Neural progenitor cell (in vitro differentiated cells): ENCODE data around the gene CHRNE. TPM values are rescaled to one million over a fixed set of nuclear protein-coding genes. Genes with fewer than 3 reads are reported as not detected.
"Not testable (repeated sequence)": the region's sequence is repeated elsewhere in the genome, so short reads cannot be mapped to it uniquely, and the experiment has no call there.

Experiments used
- DNase-seq: peaks from one replicate; pipeline ENCODE4 v3.0.0-alpha.2; 2016; ENCODE audit warnings: low spot score
- H2AFZ ChIP-seq: fragments of 200-600 bp; sonication (generic); replicated peaks from 2 replicates; pipeline ENCODE4 v1.6.1; 2016; ENCODE audit warnings: antibody characterized with exemption
- H3F3A ChIP-seq: fragments of 200-600 bp; sonication (generic); 2 replicates; pipeline ENCODE4 v1.6.1; 2016; ENCODE audit warnings: antibody characterized with exemption, low read depth
- H3K27ac ChIP-seq: fragments of 200-600 bp; sonication (generic); 2 replicates; pipeline ENCODE4 v1.5.1; 2016; ENCODE audit warnings: mild to moderate bottlenecking
- H3K27me3 ChIP-seq: fragments of 200-600 bp; sonication (generic); 2 replicates; pipeline ENCODE4 v1.6.1; 2016; ENCODE audit warnings: mild to moderate bottlenecking, moderate library complexity
- H3K36me3 ChIP-seq: fragments of 200-600 bp; sonication (generic); 2 replicates; pipeline ENCODE4 v1.5.1; 2016
- H3K4me1 ChIP-seq: fragments of 200-600 bp; sonication (generic); 2 replicates; pipeline ENCODE4 v1.6.1; 2016; ENCODE audit warnings: mixed run types
- H3K4me2 ChIP-seq: fragments of 200-600 bp; sonication (generic); 2 replicates; pipeline ENCODE4 v1.6.1; 2016
- H3K4me3 ChIP-seq: fragments of 200-600 bp; sonication (generic); 2 replicates; pipeline ENCODE4 v1.5.1; 2016
- H3K79me2 ChIP-seq: fragments of 200-600 bp; sonication (generic); 2 replicates; pipeline ENCODE4 v1.6.1; 2016; ENCODE audit warnings: low read depth
- H3K9ac ChIP-seq: fragments of 200-600 bp; sonication (generic); 2 replicates; pipeline ENCODE4 v1.6.1; 2016
- H3K9me3 ChIP-seq: fragments of 200-600 bp; sonication (generic); 2 replicates; pipeline ENCODE4 v1.5.1; 2016; ENCODE audit warnings: low read depth
- H4K20me1 ChIP-seq: fragments of 200-600 bp; sonication (generic); 2 replicates; pipeline ENCODE4 v1.6.1; 2016; ENCODE audit warnings: low read depth
- H3K27ac Mint-ChIP-seq: 3 replicates; pipeline ENCODE4 v1.8.0; 2021; ENCODE audit warnings: mixed read lengths
- H3K27me3 Mint-ChIP-seq: 2 replicates; pipeline ENCODE4 v1.8.0; 2022; ENCODE audit warnings: low read depth, mild to moderate bottlenecking, inconsistent platforms, moderate library complexity, mixed read lengths; ENCODE audit not compliant: insufficient read depth
- H3K36me3 Mint-ChIP-seq: 3 replicates; pipeline ENCODE4 v1.8.0; 2021; ENCODE audit warnings: mixed read lengths
- H3K4me1 Mint-ChIP-seq: 3 replicates; pipeline ENCODE4 v1.8.0; 2021; ENCODE audit warnings: mixed read lengths
- H3K4me3 Mint-ChIP-seq: 3 replicates; pipeline ENCODE4 v1.8.0; 2021; ENCODE audit warnings: mild to moderate bottlenecking, moderate library complexity, mixed read lengths
- H3K9me3 Mint-ChIP-seq: 3 replicates; pipeline ENCODE4 v1.8.0; 2020; ENCODE audit warnings: mixed read lengths
- CTCF ChIP-seq: fragments of 200-600 bp; sonication (generic); IDR thresholded peaks from 2 replicates; pipeline ENCODE4 v1.5.1; 2017; ENCODE audit warnings: antibody characterized with exemption, mild to moderate bottlenecking
- EZH2 ChIP-seq: fragments of 200-600 bp; sonication (generic); IDR thresholded peaks from 2 replicates; pipeline ENCODE4 v1.6.1; 2017; ENCODE audit warnings: antibody characterized with exemption, mild to moderate bottlenecking, moderate library complexity
- EZH2phosphoT487 ChIP-seq: fragments of 200-600 bp; sonication (generic); IDR thresholded peaks from 2 replicates; pipeline ENCODE4 v1.6.1; 2017; ENCODE audit warnings: antibody characterized with exemption
- total RNA-seq: library from RNA; depleted of rRNA; stranded (reverse); fragments of >200 nt; gene quantifications from 2 replicates; pipeline ENCODE4 v1.2.3, GENCODE V29; 2015; ENCODE audit warnings: low replicate concordance

Gene CHRNE
- total RNA-seq, 1 donor from 2014 or later = not detected

GRCh38 chr17:4870855-4871254 lies 32.0 kb downstream of the CHRNE start:
- Mint-ChIP-seq H3K36me3 (peaks cover 2% of the 10 kb centered on the region), H3K27ac (no peak overlapping the region), H3K4me3 (no peak overlapping the region), H3K4me1 (peaks cover 6% of the 10 kb centered on the region), H3K27me3 (peaks cover 2% of the 10 kb centered on the region), H3K9me3 (no peaks in the 10 kb centered on the region)
- Histone ChIP-seq H3K4me3 (no peak overlapping the region), H4K20me1 (peaks cover 2% of the 10 kb centered on the region), H3K4me2 (no peak overlapping the region), H2AFZ (no peak overlapping the region), H3K36me3 (no peaks in the 10 kb centered on the region), H3K27ac (no peak overlapping the region), H3K9me3 (no peaks in the 10 kb centered on the region), H3K9ac (no peak overlapping the region), H3K79me2 (no peaks in the 10 kb centered on the region), H3F3A (no peaks in the 10 kb centered on the region), H3K4me1 (no peaks in the 10 kb centered on the region), H3K27me3 (no peaks in the 10 kb centered on the region)
- DNase-seq = no peak
- TF ChIP-seq EZH2 (no peak), EZH2phosphoT487 (no peak), CTCF (no peak)

GRCh38 chr17:4869058-4869998 lies 33.6 kb downstream of the CHRNE start:
- H4K20me1 ChIP-seq, H3K4me3 ChIP-seq, H3K9ac ChIP-seq, H3F3A ChIP-seq, H3K9me3 Mint-ChIP-seq, H3K27ac ChIP-seq, H3K36me3 Mint-ChIP-seq, H3K36me3 ChIP-seq, H3K4me2 ChIP-seq, H3K79me2 ChIP-seq, H3K9me3 ChIP-seq, DNase-seq, H2AFZ ChIP-seq, H3K4me3 Mint-ChIP-seq, H3K27me3 ChIP-seq, H3K4me1 Mint-ChIP-seq, H3K27ac Mint-ChIP-seq, H3K27me3 Mint-ChIP-seq, H3K4me1 ChIP-seq: not testable (repeated sequence)

GRCh38 chr17:4867535-4867934 lies 35.4 kb downstream of the CHRNE start:
- H3F3A ChIP-seq, H3K27ac ChIP-seq, H3K9me3 Mint-ChIP-seq, H4K20me1 ChIP-seq, H3K4me3 Mint-ChIP-seq, H3K79me2 ChIP-seq, H3K27me3 ChIP-seq, DNase-seq, H3K4me1 Mint-ChIP-seq, H3K36me3 ChIP-seq, H3K27me3 Mint-ChIP-seq, H3K36me3 Mint-ChIP-seq, H3K9ac ChIP-seq, H2AFZ ChIP-seq, H3K27ac Mint-ChIP-seq, H3K4me2 ChIP-seq, H3K4me3 ChIP-seq, H3K9me3 ChIP-seq, H3K4me1 ChIP-seq: not testable (repeated sequence)

- Histone ChIP-seq H3K4me3 (no peak overlapping the region), H3K9ac (no peak overlapping the region), H3K79me2 (peaks cover 10% of the 10 kb centered on the region), H4K20me1 (no peaks in the 10 kb centered on the region), H3K36me3 (no peaks in the 10 kb centered on the region), H3F3A (peaks cover 12% of the 10 kb centered on the region), H3K27ac (no peak overlapping the region), H3K4me2 (no peak overlapping the region), H3K4me1 (peaks cover 21% of the 10 kb centered on the region), H3K27me3 (no peaks in the 10 kb centered on the region), H3K9me3 (no peaks in the 10 kb centered on the region), H2AFZ (no peak overlapping the region)
- Mint-ChIP-seq H3K27ac (no peak overlapping the region), H3K27me3 (peaks cover 2% of the 10 kb centered on the region), H3K36me3 (peaks cover 3% of the 10 kb centered on the region), H3K4me1 (peaks cover 13% of the 10 kb centered on the region), H3K4me3 (no peak overlapping the region), H3K9me3 (no peaks in the 10 kb centered on the region)
- DNase-seq = no peak
- TF ChIP-seq EZH2 (no peak), CTCF (no peak)
These were observed 39.6 kb downstream of the CHRNE start for GRCh38 chr17:4863321-4863720.
